Duodenal mucosa (tissue), 2 donors: ENCODE measurements around the gene CCKAR.

ENCODE experiments used
- H3K27ac ChIP-seq: one replicate; pipeline ENCODE4 v1.7.0; 2013; ENCODE audit warnings: low read depth, low read length
- H3K27me3 ChIP-seq, 2 donors: one replicate each; pipeline ENCODE4 v1.7.0; 2013; ENCODE audit warnings: low read length in 2 of 2, control low read depth in 1 of 2; ENCODE audit not compliant: insufficient read depth in 2 of 2, control insufficient read depth in 1 of 2
- H3K36me3 ChIP-seq, 2 donors: one replicate each; pipeline ENCODE4 v1.7.0; 2013; ENCODE audit warnings: low read length in 2 of 2, control low read depth in 1 of 2; ENCODE audit not compliant: insufficient read depth in 2 of 2, control insufficient read depth in 1 of 2
- H3K4me1 ChIP-seq, 2 donors: one replicate each; pipeline ENCODE4 v1.7.0; 2013; ENCODE audit warnings: low read length in 2 of 2, control low read depth in 1 of 2; ENCODE audit not compliant: insufficient read depth in 2 of 2, control insufficient read depth in 1 of 2
- H3K4me3 ChIP-seq, 2 donors: one replicate each; pipeline ENCODE4 v1.7.0; 2013; ENCODE audit warnings: low read length in 2 of 2, low read depth in 1 of 2
- H3K9ac ChIP-seq, 2 donors: one replicate each; pipeline ENCODE4 v1.7.0; 2013; ENCODE audit warnings: low read length in 2 of 2, low read depth in 1 of 2
- H3K9me3 ChIP-seq, 2 donors: one replicate each; pipeline ENCODE4 v1.7.0; 2013; ENCODE audit warnings: low read length in 2 of 2, control low read depth in 1 of 2; ENCODE audit not compliant: control insufficient read depth in 1 of 2

CCKAR gene, protein sequence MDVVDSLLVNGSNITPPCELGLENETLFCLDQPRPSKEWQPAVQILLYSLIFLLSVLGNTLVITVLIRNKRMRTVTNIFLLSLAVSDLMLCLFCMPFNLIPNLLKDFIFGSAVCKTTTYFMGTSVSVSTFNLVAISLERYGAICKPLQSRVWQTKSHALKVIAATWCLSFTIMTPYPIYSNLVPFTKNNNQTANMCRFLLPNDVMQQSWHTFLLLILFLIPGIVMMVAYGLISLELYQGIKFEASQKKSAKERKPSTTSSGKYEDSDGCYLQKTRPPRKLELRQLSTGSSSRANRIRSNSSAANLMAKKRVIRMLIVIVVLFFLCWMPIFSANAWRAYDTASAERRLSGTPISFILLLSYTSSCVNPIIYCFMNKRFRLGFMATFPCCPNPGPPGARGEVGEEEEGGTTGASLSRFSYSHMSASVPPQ

GRCh38 chr4:26490111-26490959 is at the start of gene CCKAR:
Gene CCKAR (minus strand): TSS chr4:26490484. CDS start chr4:26490267, 217 bp downstream.
- H3K9me3 ChIP-seq: no peaks in the 10 kb centered on the region
- no peak within 1 kb of the TSS for H3K27ac ChIP-seq
- peaks cover 4 to 9% of the 10 kb centered on the region in 2 donors for H3K4me1 ChIP-seq
- H3K27me3 ChIP-seq: peaks cover 15 to 22% of the 10 kb centered on the region in 2 donors
- H3K4me3 ChIP-seq: no peak within 1 kb of the TSS
- H3K9ac ChIP-seq: no peak within 1 kb of the TSS
- no peaks in the 10 kb centered on the region for H3K36me3 ChIP-seq

DNA sequence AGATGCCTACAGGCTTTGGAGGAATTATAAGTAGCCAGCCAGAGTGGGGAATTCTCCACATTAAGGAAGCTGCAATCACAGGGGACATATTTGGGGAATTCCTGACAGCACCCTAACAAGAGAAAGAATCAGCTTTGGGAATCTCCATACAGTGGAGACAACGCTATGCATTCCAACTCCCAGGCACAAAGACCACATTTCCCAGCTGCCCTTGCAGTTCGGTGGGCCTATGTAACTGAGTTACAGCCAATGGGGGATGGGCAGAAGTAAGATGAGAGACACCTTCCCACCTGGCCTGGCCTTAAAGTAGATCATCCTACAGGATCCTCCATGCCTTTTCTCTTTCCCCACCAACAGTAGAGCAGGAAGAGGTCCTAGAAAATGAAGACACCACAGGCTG is 43.4 kb upstream of the CCKAR start:
- Histone ChIP-seq H3K4me3 (no peak overlapping the region), H3K9me3 (no peaks in the 10 kb centered on the region), H3K4me1 (no peaks in the 10 kb centered on the region), H3K27me3 (no peaks in the 10 kb centered on the region), H3K36me3 (no peaks in the 10 kb centered on the region), H3K27ac (no peak overlapping the region), H3K9ac (no peak overlapping the region)

GRCh38 chr4:26531491-26532116 is 41.3 kb upstream of the CCKAR start:
- H3K27me3 ChIP-seq: no peaks in the 10 kb centered on the region
- no peak overlapping the region for H3K4me3 ChIP-seq
- H3K27ac ChIP-seq: no peak overlapping the region
- no peak overlapping the region for H3K9ac ChIP-seq
- H3K9me3 ChIP-seq: no peaks in the 10 kb centered on the region
- H3K4me1 ChIP-seq: no peaks in the 10 kb centered on the region
- no peaks in the 10 kb centered on the region for H3K36me3 ChIP-seq

- Histone ChIP-seq H3K27ac (no peak overlapping the region), H3K9me3 (no peaks in the 10 kb centered on the region), H3K27me3 (no peaks in the 10 kb centered on the region), H3K4me3 (no peak overlapping the region), H3K9ac (no peak overlapping the region), H3K4me1 (no peaks in the 10 kb centered on the region), H3K36me3 (no peaks in the 10 kb centered on the region)
These were observed 39.8 kb upstream of the CCKAR start for GRCh38 chr4:26530099-26530498.

DNA sequence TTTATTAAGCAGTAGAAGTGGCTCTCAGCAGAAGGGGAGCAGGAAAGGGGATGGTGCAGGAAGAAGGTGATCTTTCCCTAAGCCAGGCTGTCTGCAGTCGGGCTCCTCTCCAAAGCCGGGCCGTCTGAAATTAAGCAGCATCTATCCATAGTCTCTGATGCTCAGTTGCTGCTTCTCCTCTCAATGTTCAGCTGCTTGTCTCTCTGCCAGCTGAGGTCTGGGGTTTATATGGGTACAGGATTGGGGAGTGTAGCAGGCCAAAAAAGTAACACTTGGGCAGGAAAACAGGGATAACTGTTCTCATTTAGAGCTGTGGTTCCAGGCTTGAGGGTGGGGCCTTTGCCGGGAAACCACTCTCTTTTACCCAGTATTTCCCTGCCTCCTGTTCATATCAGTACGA is 39.2 kb upstream of the CCKAR start:
- H3K27ac ChIP-seq: no peak overlapping the region
- no peaks in the 10 kb centered on the region for H3K36me3 ChIP-seq
- no peaks in the 10 kb centered on the region for H3K9me3 ChIP-seq
- H3K4me1 ChIP-seq: no peaks in the 10 kb centered on the region
- no peak overlapping the region for H3K9ac ChIP-seq
- no peak overlapping the region for H3K4me3 ChIP-seq
- no peaks in the 10 kb centered on the region for H3K27me3 ChIP-seq

DNA sequence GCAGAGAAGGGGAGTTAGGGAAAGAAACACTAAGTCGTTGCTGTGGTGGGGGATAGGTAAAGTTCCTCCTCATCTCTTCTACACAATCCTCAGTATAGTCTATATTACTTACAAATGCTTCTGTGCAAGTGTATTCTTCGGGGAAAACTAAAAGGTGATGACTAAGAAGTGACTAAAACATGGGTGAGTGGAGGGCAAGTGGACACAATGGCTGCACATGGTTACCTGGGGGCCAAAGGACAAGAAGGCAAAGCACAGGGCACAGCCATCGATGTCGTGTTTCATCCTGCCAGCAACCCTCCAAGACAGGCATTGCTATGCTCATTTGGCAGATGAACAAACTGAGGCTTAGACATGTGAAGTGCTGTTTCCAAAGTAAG is 35.5 kb upstream of the CCKAR start:
- no peaks in the 10 kb centered on the region for H3K9me3 ChIP-seq
- H3K27ac ChIP-seq: no peak overlapping the region
- H3K9ac ChIP-seq: no peak overlapping the region
- H3K27me3 ChIP-seq: no peaks in the 10 kb centered on the region
- H3K36me3 ChIP-seq: no peaks in the 10 kb centered on the region
- H3K4me1 ChIP-seq: no peaks in the 10 kb centered on the region
- no peak overlapping the region for H3K4me3 ChIP-seq

- Histone ChIP-seq H3K27ac (no peak overlapping the region), H3K27me3 (no peaks in the 10 kb centered on the region), H3K36me3 (no peaks in the 10 kb centered on the region), H3K4me1 (no peaks in the 10 kb centered on the region), H3K9ac (no peak overlapping the region), H3K4me3 (no peak overlapping the region), H3K9me3 (no peaks in the 10 kb centered on the region)
These were observed 35.0 kb upstream of the CCKAR start for GRCh38 chr4:26525136-26525770.

DNA sequence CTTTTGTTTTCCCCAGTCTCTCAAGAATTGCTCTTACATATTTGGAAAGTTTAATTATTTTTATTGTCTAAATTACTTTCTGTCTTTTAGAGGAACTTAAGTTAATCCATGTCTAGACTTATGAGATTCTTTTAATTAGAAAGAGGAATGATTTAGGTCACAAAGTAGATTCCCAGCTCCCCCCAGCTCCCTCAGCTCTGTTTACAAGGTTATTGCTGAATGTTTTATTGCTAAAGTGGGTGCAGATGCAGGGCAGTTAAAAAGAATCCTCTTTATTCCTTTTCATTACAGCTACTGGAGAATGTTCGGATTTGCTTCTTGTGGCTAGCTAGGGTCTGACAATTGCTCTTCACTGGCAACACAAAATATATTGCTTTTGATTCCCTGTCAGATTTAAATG is 33.7 kb upstream of the CCKAR start:
- Histone ChIP-seq H3K27ac (no peak overlapping the region), H3K36me3 (no peaks in the 10 kb centered on the region), H3K4me3 (no peak overlapping the region), H3K27me3 (no peaks in the 10 kb centered on the region), H3K9me3 (no peaks in the 10 kb centered on the region), H3K9ac (no peak overlapping the region), H3K4me1 (no peaks in the 10 kb centered on the region)

DNA sequence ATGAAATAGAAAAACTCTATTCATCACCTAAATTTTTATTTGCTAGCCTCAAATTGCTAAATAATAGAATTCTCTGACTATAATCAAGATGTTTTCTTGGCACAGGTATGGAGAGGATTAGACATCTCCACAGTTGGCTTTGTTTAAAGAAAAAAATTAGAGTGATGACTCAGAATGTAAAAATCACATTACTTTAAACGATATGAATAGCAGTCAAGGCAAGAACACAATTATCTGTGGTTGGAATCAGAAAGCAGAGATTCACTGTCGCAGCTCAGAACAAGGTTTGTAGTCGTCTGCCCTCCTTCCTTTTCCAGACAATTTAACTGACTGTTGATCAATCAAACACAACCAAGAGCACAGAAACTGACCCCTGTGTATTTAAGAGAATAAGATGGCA is 32.2 kb upstream of the CCKAR start:
- Histone ChIP-seq H3K9me3 (no peaks in the 10 kb centered on the region), H3K36me3 (no peaks in the 10 kb centered on the region), H3K27ac (no peak overlapping the region), H3K4me1 (no peaks in the 10 kb centered on the region), H3K27me3 (no peaks in the 10 kb centered on the region), H3K9ac (no peak overlapping the region), H3K4me3 (no peak overlapping the region)
